CD4-positive, CD25-positive, alpha-beta regulatory T cell (primary cell): ENCODE data around the gene HSPA9. TPM values are rescaled to one million over a fixed set of nuclear protein-coding genes. Genes with fewer than 3 reads are reported as not detected.
A peak's percentile ranks its signal among the peaks of the same experiment; 100 is the strongest.

ENCODE experiments used
- ATAC-seq, 2 donors: fragments of 150-1000 bp; cut with Tn5 transposase; one replicate each; pipeline ENCODE4 v1.10.0; 2021; ENCODE audit warnings: low read depth in 2 of 2, moderate number of reproducible peaks in 2 of 2, moderate library complexity in 1 of 2
- DNase-seq, 3 donors: peaks; one replicate each; pipeline versions ENCODE4 v3.0.0 to v3.0.0-alpha.2; 2012 to 2022; ENCODE audit warnings: mixed read lengths in 1 of 3
- H3K27ac ChIP-seq: one replicate; pipeline ENCODE4 v1.7.0; 2013; ENCODE audit warnings: mild to moderate bottlenecking, low read length; ENCODE audit not compliant: insufficient read depth, poor library complexity, severe bottlenecking
- H3K27me3 ChIP-seq: one replicate; pipeline ENCODE4 v1.7.0; 2013; ENCODE audit warnings: low read length; ENCODE audit not compliant: control insufficient read depth, insufficient read depth
- H3K36me3 ChIP-seq: one replicate; pipeline ENCODE4 v1.7.0; 2013; ENCODE audit warnings: mild to moderate bottlenecking, low read length, moderate library complexity; ENCODE audit not compliant: control insufficient read depth, insufficient read depth
- H3K4me1 ChIP-seq: 2 replicates; pipeline ENCODE4 v1.7.0; 2013; ENCODE audit warnings: mild to moderate bottlenecking, low read length; ENCODE audit not compliant: insufficient read depth, control insufficient read depth, poor library complexity, severe bottlenecking
- H3K4me3 ChIP-seq: one replicate; pipeline ENCODE4 v1.7.0; 2013; ENCODE audit warnings: low read depth, mild to moderate bottlenecking, low read length, moderate library complexity
- H3K9me3 ChIP-seq, 2 experiments: 1 replicate in 1 of 2; 2 replicates in 1 of 2; pipeline ENCODE4 v1.7.0; 2013; ENCODE audit warnings: low read length in 2 of 2, mild to moderate bottlenecking in 1 of 2, moderate library complexity in 1 of 2; ENCODE audit not compliant: control insufficient read depth in 2 of 2
- H3K27ac Mint-ChIP-seq, 3 donors: one replicate each; pipeline ENCODE4 v1.8.0; 2020 to 2022; ENCODE audit warnings: mild to moderate bottlenecking in 3 of 3, mixed read lengths in 3 of 3, moderate library complexity in 2 of 3
- H3K27me3 Mint-ChIP-seq: one replicate; pipeline ENCODE4 v1.8.0; 2022; ENCODE audit warnings: mild to moderate bottlenecking, mixed read lengths
- H3K36me3 Mint-ChIP-seq: one replicate; pipeline ENCODE4 v1.8.0; 2020; ENCODE audit warnings: mixed read lengths
- H3K4me1 Mint-ChIP-seq, 4 donors: one replicate each; pipeline ENCODE4 v1.8.0; 2020 to 2022; ENCODE audit warnings: mixed read lengths in 4 of 4, mild to moderate bottlenecking in 1 of 4
- H3K4me3 Mint-ChIP-seq, 4 donors: one replicate each; pipeline ENCODE4 v1.8.0; 2020 to 2022; ENCODE audit warnings: mild to moderate bottlenecking in 4 of 4, mixed read lengths in 4 of 4, moderate library complexity in 3 of 4
- H3K9me3 Mint-ChIP-seq, 7 donors: one replicate each; pipeline ENCODE4 v1.8.0; 2020 to 2022; ENCODE audit warnings: mixed read lengths in 7 of 7, mild to moderate bottlenecking in 3 of 7, moderate library complexity in 2 of 7
- polyA plus RNA-seq, 4 donors: library from polyadenylated mRNA; unstranded; fragments of 300-500 nt; fragmentation: Illumina TruSeq; gene quantifications; one replicate each; pipeline ENCODE4 v1.2.3, GENCODE V29; 2021
- total RNA-seq: library from RNA; stranded (reverse); gene quantifications from one replicate; pipeline ENCODE4 v1.2.3, GENCODE V29; 2022

HSPA9 gene
- total and polyA plus RNA-seq, 5 donors from 2014 or later: 113 to 276 (median 121) TPM

DNA sequence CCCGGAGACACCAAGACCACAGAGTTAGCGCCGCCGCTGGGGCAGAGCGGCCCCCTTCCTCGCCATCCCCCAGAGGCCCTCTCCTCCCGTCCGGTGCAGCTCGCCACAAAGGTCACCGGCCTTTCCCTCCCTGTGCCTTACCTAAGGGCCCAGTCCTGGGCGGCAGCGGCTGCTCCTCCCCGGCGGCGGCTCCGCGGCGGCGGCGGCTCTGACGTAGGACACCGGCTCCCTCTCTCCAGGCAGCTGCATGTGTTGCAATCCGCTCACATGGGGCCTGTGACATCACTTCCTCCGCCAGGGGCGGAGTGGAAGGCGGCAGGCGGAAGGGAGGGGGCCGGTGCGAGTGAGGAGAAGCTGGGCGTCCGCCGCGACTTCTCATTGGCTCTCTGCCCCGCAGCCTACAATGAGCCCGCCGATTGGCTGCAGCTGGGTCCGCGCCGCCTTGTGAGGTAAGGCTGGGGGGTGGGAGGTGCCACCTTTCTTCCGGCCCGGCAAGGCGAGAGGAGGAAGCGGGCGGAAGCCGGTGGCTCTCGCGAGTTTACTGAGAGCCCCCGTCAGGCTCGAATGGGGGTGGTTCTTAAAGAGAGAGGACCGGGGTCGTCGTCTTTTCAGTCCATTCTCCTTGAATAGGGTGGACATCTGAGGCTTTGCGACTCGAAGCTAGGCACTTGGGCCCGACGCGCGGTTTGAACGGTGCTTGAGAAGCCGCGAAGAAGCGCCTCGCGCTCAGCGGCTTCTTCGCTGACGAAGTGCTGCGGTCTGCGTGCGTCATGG is 32.1 kb downstream of the HSPA9 start, which contains the start of gene ETF1:
TSS of gene ETF1 (minus strand) at position 281 of the 774 bp plus-strand sequence. CDS start 318 bp downstream, outside the sequence.
- peaks cover 53% of the 10 kb centered on the region for H3K4me1 ChIP-seq
- H3K27me3 ChIP-seq: no peaks in the 10 kb centered on the region
- ATAC-seq: peak; percentile 92 to 93
- peaks cover 6% of the 10 kb centered on the region for H3K36me3 ChIP-seq
- Mint-ChIP-seq H3K27me3 (no peaks in the 10 kb centered on the region), H3K27ac (peak within 1 kb of the TSS; percentile 99 to 100 (median 100)), H3K4me1 (peaks cover 40 to 85% (median 65%) of the 10 kb centered on the region in 4 donors), H3K9me3 (peaks cover 0 to 1% (median 0%) of the 10 kb centered on the region in 7 donors), H3K4me3 (peak within 1 kb of the TSS; percentile 98 to 100 (median 99)), H3K36me3 (peaks cover 8% of the 10 kb centered on the region)
- H3K4me3 ChIP-seq: peak within 1 kb of the TSS; percentile 95
- DNase-seq: peak; percentile 100
- H3K27ac ChIP-seq: peak within 1 kb of the TSS; percentile 100
- no peaks in the 10 kb centered on the region for H3K9me3 ChIP-seq

DNA sequence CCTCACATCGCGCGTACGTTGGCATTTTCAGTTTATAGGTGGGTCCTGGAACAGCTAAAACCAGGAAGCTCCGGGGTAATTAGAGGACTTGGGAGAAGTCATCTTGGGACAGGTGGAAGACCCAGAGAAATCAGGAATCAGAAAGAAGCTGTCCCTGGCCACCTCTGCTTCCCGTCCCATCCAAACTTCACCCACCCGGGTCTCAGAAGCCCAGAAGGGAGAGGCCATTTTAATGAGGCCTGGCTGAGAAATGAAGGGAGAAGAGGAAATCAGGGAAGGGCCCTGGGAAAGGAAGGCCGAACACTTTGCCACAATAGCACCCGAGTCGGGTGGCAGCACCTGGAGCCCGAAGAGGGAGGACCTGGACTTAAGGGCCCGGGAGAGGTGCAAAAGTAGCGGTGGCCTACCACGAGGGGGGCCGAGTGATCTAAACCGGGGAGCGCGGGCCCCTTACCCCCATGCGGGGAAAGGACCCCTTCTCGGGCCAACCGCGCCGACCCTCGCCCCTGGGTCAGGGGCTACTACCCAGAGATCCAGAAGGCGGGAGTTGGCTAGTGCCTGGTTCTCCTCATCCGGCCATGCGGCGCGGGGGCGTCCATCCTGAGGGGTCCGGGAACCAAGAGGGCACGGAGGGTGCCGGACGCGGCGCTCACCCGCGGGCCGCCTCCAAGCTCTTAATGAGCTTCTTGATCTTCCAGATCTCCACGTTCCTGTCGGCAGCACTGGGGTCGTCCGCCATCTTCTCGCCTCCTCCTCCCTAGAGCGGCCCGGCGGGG is 32.8 kb downstream of the HSPA9 start:
- peaks cover 6% of the 10 kb centered on the region for H3K36me3 ChIP-seq
- peak overlapping the region; percentile 98 to 100 (median 99) for H3K4me3 Mint-ChIP-seq
- peaks cover 37 to 79% (median 60%) of the 10 kb centered on the region in 4 donors for H3K4me1 Mint-ChIP-seq
- H3K27ac Mint-ChIP-seq: peak overlapping the region; percentile 99 to 100 (median 100)
- ATAC-seq (no peak), DNase-seq (peak in 2 of 3 donors; percentile 12 to 26)
- H3K9me3 ChIP-seq: no peaks in the 10 kb centered on the region
- H3K9me3 Mint-ChIP-seq: no peaks in the 10 kb centered on the region
- H3K27me3 Mint-ChIP-seq: no peaks in the 10 kb centered on the region
- H3K4me3 ChIP-seq: peak overlapping the region; percentile 89
- no peaks in the 10 kb centered on the region for H3K27me3 ChIP-seq
- H3K27ac ChIP-seq: peak overlapping the region; percentile 100
- H3K4me1 ChIP-seq: peaks cover 53% of the 10 kb centered on the region
- peaks cover 8% of the 10 kb centered on the region for H3K36me3 Mint-ChIP-seq

DNA sequence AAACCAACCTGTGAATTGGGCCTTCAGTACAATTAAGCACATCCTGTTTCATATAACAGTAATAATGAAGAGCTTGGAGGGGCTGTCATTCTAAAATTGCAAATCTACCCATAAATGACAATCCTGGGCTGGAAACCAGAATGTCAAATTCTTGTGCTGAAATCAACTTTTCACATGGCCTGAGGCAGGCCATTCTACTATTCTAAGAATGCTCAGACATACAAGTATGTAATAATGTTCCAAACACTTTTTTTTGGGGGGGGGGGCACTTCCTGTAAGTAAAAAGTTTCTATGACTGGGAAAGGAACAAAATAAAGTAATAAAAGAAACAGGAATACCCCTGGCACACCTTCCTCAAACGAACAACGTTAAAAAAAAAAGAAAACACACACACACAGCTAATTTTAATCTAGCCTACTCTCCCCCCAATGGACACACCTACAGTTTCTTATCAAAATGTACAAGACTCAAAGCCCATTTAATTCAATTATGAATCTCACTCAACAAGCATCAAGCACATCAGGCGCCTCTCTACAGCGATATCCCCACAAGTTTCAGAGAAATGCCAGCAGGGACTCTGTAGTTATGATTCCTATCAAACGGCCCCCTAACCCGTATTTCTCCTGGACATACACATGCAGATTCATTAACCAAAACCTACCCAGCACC is 33.6 kb downstream of the HSPA9 start:
- Histone ChIP-seq H3K27ac (peak overlapping the region; percentile 100), H3K27me3 (no peaks in the 10 kb centered on the region), H3K4me1 (peaks cover 59% of the 10 kb centered on the region), H3K9me3 (no peaks in the 10 kb centered on the region), H3K4me3 (peak overlapping the region; percentile 89), H3K36me3 (peaks cover 6% of the 10 kb centered on the region)
- DNase-seq: no peak
- no peaks in the 10 kb centered on the region for H3K27me3 Mint-ChIP-seq
- peak overlapping the region; percentile 86 to 100 (median 100) for H3K27ac Mint-ChIP-seq
- H3K9me3 Mint-ChIP-seq: no peaks in the 10 kb centered on the region
- ATAC-seq: no peak
- peaks cover 8% of the 10 kb centered on the region for H3K36me3 Mint-ChIP-seq
- H3K4me1 Mint-ChIP-seq: peaks cover 44 to 79% (median 67%) of the 10 kb centered on the region in 4 donors
- peak overlapping the region; percentile 98 to 100 (median 99) for H3K4me3 Mint-ChIP-seq

DNA sequence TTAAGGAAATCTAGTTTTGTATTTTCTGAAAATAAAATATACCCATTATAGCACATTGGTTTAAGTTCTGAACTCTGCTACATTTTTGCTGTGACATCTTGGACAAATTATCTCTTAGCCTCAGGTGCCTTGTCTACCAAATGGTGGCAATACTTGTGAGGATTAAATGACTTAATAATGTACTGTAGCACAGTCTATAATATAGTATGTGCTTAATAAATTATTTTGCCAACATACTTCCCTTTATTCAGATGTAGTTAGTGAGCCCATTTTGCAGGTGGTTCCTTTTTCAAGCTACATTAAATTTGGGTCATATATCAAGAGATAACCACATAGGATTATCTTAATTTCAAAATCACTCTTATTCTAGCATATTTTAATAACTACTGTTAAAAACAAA is 35.4 kb downstream of the HSPA9 start:
- H3K4me1 Mint-ChIP-seq: peaks cover 41 to 77% (median 67%) of the 10 kb centered on the region in 4 donors
- no peak for ATAC-seq
- H3K9me3 Mint-ChIP-seq: no peaks in the 10 kb centered on the region
- peaks cover 15% of the 10 kb centered on the region for H3K36me3 Mint-ChIP-seq
- Histone ChIP-seq H3K27ac (no peak overlapping the region), H3K27me3 (no peaks in the 10 kb centered on the region), H3K4me1 (peaks cover 44% of the 10 kb centered on the region), H3K9me3 (no peaks in the 10 kb centered on the region), H3K4me3 (peak overlapping the region; percentile 89), H3K36me3 (peaks cover 6% of the 10 kb centered on the region)
- H3K4me3 Mint-ChIP-seq: peak overlapping the region in 2 of 4 donors; percentile 38 to 98
- DNase-seq: no peak
- no peak overlapping the region for H3K27ac Mint-ChIP-seq
- no peaks in the 10 kb centered on the region for H3K27me3 Mint-ChIP-seq

DNA sequence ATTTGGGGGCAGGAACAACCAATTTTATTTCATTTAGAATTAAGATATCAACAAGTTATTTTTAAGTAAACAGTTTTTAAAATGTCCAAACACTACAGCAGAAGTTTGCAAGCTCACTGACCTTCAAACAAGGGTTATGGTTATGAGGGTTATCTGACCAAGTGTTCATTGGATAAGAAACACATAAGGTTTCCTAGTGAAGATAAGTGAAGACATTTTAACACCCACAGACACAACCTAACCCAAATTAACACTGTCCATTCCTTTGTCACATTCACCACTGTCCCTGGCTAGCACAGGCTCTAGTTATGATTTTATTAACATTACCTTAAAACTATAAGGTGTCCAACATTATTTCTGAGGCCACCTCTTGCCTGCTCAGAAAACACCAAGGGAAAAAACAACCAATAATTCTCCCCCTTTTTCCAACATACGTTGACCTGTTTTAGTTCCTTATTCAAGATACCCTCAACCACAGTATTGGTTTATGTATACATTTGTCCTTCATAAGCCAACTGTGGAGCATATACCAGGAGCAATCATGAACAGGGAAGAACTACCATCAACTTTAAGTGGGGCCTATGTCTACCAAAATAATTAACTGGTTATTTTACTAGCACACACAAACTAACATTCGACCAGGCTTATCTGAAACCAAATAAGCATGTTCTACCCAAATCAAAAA is 36.1 kb downstream of the HSPA9 start:
- peaks cover 6% of the 10 kb centered on the region for H3K36me3 ChIP-seq
- H3K36me3 Mint-ChIP-seq: peaks cover 21% of the 10 kb centered on the region
- no peak overlapping the region for H3K4me3 ChIP-seq
- H3K4me1 ChIP-seq: peaks cover 37% of the 10 kb centered on the region
- H3K4me1 Mint-ChIP-seq: peaks cover 39 to 77% (median 66%) of the 10 kb centered on the region in 4 donors
- H3K27me3 ChIP-seq: no peaks in the 10 kb centered on the region
- no peak overlapping the region for H3K27ac Mint-ChIP-seq
- no peaks in the 10 kb centered on the region for H3K9me3 Mint-ChIP-seq
- no peak for ATAC-seq
- DNase-seq: no peak
- no peaks in the 10 kb centered on the region for H3K9me3 ChIP-seq
- no peak overlapping the region for H3K27ac ChIP-seq
- H3K4me3 Mint-ChIP-seq: peak overlapping the region in 1 of 4 donors; percentile 47
- no peaks in the 10 kb centered on the region for H3K27me3 Mint-ChIP-seq

DNA sequence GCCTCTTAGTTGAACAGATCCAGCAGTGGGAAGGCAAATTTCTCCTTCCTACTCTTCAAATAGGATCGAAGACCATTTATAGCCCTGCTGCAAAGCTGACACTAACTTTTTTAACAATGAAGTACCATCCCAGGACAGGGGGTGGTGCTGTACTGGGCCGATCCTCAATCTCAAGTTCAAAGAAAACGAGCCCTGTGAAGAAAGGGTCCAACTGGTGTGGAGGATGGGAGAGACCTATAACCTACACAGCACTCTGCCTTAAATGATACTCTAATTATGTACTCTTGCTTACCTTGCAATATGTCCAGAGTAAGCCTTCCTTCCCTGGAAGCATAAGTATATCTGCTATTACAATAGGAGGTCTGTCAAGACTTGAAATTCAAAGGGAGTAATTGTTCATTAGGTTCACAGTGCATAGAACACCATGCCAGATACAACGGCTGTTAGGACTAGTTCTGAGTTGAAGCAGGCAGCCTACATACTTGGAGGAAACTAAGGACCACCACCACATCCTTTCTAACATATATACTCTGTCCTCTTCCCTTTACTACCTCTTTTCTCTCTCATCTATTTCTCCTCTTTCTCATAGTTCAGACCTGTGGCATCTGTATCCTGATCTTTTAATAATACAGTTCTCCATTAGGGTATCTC is 38.4 kb downstream of the HSPA9 start:
- Histone ChIP-seq H3K4me3 (peak overlapping the region; percentile 28), H3K36me3 (peaks cover 14% of the 10 kb centered on the region), H3K27ac (no peak overlapping the region), H3K27me3 (no peaks in the 10 kb centered on the region), H3K4me1 (peaks cover 26% of the 10 kb centered on the region), H3K9me3 (no peaks in the 10 kb centered on the region)
- no peaks in the 10 kb centered on the region for H3K9me3 Mint-ChIP-seq
- peak in 2 of 3 donors; percentile 18 to 32 for DNase-seq
- no peaks in the 10 kb centered on the region for H3K27me3 Mint-ChIP-seq
- H3K36me3 Mint-ChIP-seq: peaks cover 26% of the 10 kb centered on the region
- peak; percentile 34 to 47 for ATAC-seq
- H3K27ac Mint-ChIP-seq: peak overlapping the region; percentile 10 to 79 (median 43)
- peak overlapping the region in 2 of 4 donors; percentile 39 to 75 for H3K4me3 Mint-ChIP-seq
- H3K4me1 Mint-ChIP-seq: peaks cover 48 to 81% (median 64%) of the 10 kb centered on the region in 4 donors
